Endothelial cell of umbilical vein (primary cell): ENCODE results near the gene NECAB2. TPM values are rescaled to one million over a fixed set of nuclear protein-coding genes. Genes with fewer than 3 reads are reported as not detected.

ENCODE experiments used
- BruUV-seq: library from RNA; stranded (reverse); fragments of 400-500 nt; replicated peaks from 2 replicates; lab custom pipeline; 2021; lab: Mats Ljungman, UMichigan
- CTCF ChIA-PET: fragments of 300-600, 350-600 bp; sonication (Branson Sonifier 250); formaldehyde crosslinking; loops from one replicate; lab custom pipeline; 2021; ENCODE audit warnings: antibody characterized with exemption, inconsistent platforms; lab: Charles Lee
- POLR2A ChIA-PET: fragments of 300-600, 350-600 bp; sonication (Branson Sonifier 250); formaldehyde crosslinking; loops from one replicate; lab custom pipeline; 2021; ENCODE audit warnings: antibody characterized with exemption, inconsistent platforms; lab: Charles Lee
- DNase-seq: peaks from one replicate; pipeline ENCODE4 v3.0.0-alpha.2; 2011; ENCODE audit warnings: low read depth, low spot score
- FAIRE-seq: peaks from 2 replicates; lab custom pipeline; 2011; peaks lifted over from hg19 to GRCh38; lab: Jason Lieb, UNC
- H2AFZ ChIP-seq: 2 replicates; pipeline ENCODE4 v1.6.0; 2012; ENCODE audit warnings: low read depth, low read length, control low read depth, inconsistent platforms
- H3K27ac ChIP-seq: 2 replicates; pipeline ENCODE4 v1.5.1; 2011; ENCODE audit warnings: low read depth, mild to moderate bottlenecking, control low read depth, low read length, moderate library complexity; ENCODE audit not compliant: insufficient read depth
- H3K27me3 ChIP-seq, 2 experiments: 2 replicates each; pipeline versions ENCODE4 v1.6.0 to v1.6.1; 2011; ENCODE audit warnings: low read length in 2 of 2, mixed read lengths in 1 of 2; ENCODE audit not compliant: control insufficient read depth in 2 of 2, insufficient read depth in 2 of 2
- H3K36me3 ChIP-seq, 2 experiments: 2 replicates in 1 of 2; 3 replicates in 1 of 2; pipeline ENCODE4 v1.5.1; 2011; ENCODE audit warnings: low read length in 2 of 2, mild to moderate bottlenecking in 1 of 2, moderate library complexity in 1 of 2; ENCODE audit not compliant: control insufficient read depth in 2 of 2, insufficient read depth in 2 of 2; ENCODE audit errors: extremely low read depth in 1 of 2
- H3K4me1 ChIP-seq: 3 replicates; pipeline ENCODE4 v1.5.1; 2011; ENCODE audit warnings: mild to moderate bottlenecking, low read length; ENCODE audit not compliant: control insufficient read depth, insufficient read depth; ENCODE audit errors: extremely low read depth
- H3K4me2 ChIP-seq: 2 replicates; pipeline ENCODE4 v1.6.1; 2011; ENCODE audit warnings: low read length, control low read depth, mixed read lengths; ENCODE audit not compliant: insufficient read depth
- H3K4me3 ChIP-seq, 3 experiments: fragments of 200-600 bp in 1 of 3; sonication (generic), shearing (Covaris generic) in 1 of 3; replicated peaks in 1 of 3; 2 replicates each; pipeline ENCODE4 v1.5.1; 2011 to 2016; ENCODE audit warnings: control low read depth in 3 of 3, low read length in 3 of 3, mild to moderate bottlenecking in 2 of 3, inconsistent platforms in 1 of 3, low read depth in 1 of 3, moderate library complexity in 1 of 3; ENCODE audit not compliant: insufficient read depth in 1 of 3
- H3K79me2 ChIP-seq: 2 replicates; pipeline ENCODE4 v1.6.0; 2012; ENCODE audit warnings: low read length, inconsistent platforms; ENCODE audit not compliant: control insufficient read depth, insufficient read depth
- H3K9ac ChIP-seq: replicated peaks from 2 replicates; pipeline ENCODE3; 2011; ENCODE audit warnings: low read length, control low read depth; ENCODE audit not compliant: insufficient read depth; ENCODE audit errors: extremely low read depth
- H3K9me1 ChIP-seq: replicated peaks from 3 replicates; pipeline ENCODE4 v1.6.0; 2011; ENCODE audit warnings: mild to moderate bottlenecking, low read length; ENCODE audit not compliant: control insufficient read depth, insufficient read depth; ENCODE audit errors: extremely low read depth
- H3K9me3 ChIP-seq: replicated peaks from 2 replicates; pipeline ENCODE4 v1.5.1; 2012; ENCODE audit warnings: low read length, inconsistent platforms; ENCODE audit not compliant: control insufficient read depth, insufficient read depth
- H4K20me1 ChIP-seq: replicated peaks from 2 replicates; pipeline ENCODE3; 2011; ENCODE audit warnings: mild to moderate bottlenecking, low read length; ENCODE audit not compliant: control insufficient read depth, insufficient read depth; ENCODE audit errors: extremely low read depth
- CTCF ChIP-seq, 2 donors: IDR thresholded peaks; 1 replicate in 1 of 2; 2 replicates in 1 of 2; pipeline ENCODE4 v1.5.1; 2011; ENCODE audit warnings: low read length in 2 of 2, mild to moderate bottlenecking in 2 of 2, moderate library complexity in 2 of 2, control low read depth in 1 of 2, inconsistent platforms in 1 of 2, low read depth in 1 of 2; ENCODE audit not compliant: insufficient read depth in 1 of 2; ENCODE audit errors: extremely low read depth in 1 of 2
- EZH2 ChIP-seq: IDR thresholded peaks from 2 replicates; pipeline ENCODE4 v1.6.1; 2012; ENCODE audit warnings: borderline replicate concordance, low read depth, mild to moderate bottlenecking, moderate library complexity, low read length, inconsistent platforms; ENCODE audit not compliant: severe bottlenecking
- FOS ChIP-seq: IDR thresholded peaks from 2 replicates; pipeline ENCODE4 v1.6.1; 2011; ENCODE audit warnings: mild to moderate bottlenecking, low read length, moderate library complexity, borderline replicate concordance; ENCODE audit not compliant: insufficient read depth
- GATA2 ChIP-seq: IDR thresholded peaks from 2 replicates; pipeline ENCODE4 v1.7.0; 2011; ENCODE audit warnings: low read depth, mild to moderate bottlenecking, moderate library complexity, mixed read lengths, low read length; ENCODE audit not compliant: insufficient read length, insufficient read depth
- JUN ChIP-seq: IDR thresholded peaks from 2 replicates; pipeline ENCODE4 v1.6.1; 2011; ENCODE audit warnings: borderline replicate concordance, low read depth; ENCODE audit not compliant: insufficient read length, insufficient read depth
- MAX ChIP-seq: IDR thresholded peaks from 2 replicates; pipeline ENCODE4 v1.6.1; 2011; ENCODE audit not compliant: insufficient read depth, insufficient read length
- MYC ChIP-seq: IDR thresholded peaks from one replicate; pipeline ENCODE4 v1.6.1; 2011; ENCODE audit warnings: mild to moderate bottlenecking, low read depth, low read length
- POLR2A ChIP-seq: IDR thresholded peaks from 2 replicates; pipeline ENCODE4 v1.6.1; 2012; ENCODE audit warnings: low read depth, mild to moderate bottlenecking, control low read depth, low read length
- POLR2AphosphoS5 ChIP-seq: IDR thresholded peaks from 2 replicates; pipeline ENCODE4 v1.6.1; 2012; ENCODE audit warnings: low read depth, mild to moderate bottlenecking, control low read depth, low read length, moderate library complexity; ENCODE audit not compliant: insufficient read depth
- dilution Hi-C: fragments of 300-500 bp; cut with MboI; formaldehyde crosslinking; loops from one replicate; pipeline ENCODE4 v1.15.0; 2019; ENCODE audit warnings: low sequenced_read_pairs; ENCODE audit not compliant: extremely low pct_ligation_motif_present
- intact Hi-C: fragments of 100-400 bp; cut with micrococcal nuclease; formaldehyde crosslinking; loops from one replicate; pipeline ENCODE4 v1.10.0; 2022
- polyA plus RNA-seq, 4 experiments: library from polyadenylated mRNA; depleted of rRNA in 3 of 4; stranded (reverse) in 3 of 4; unstranded in 1 of 4; fragments of >200 nt; gene quantifications; 2 replicates each; pipeline versions ENCODE4 v1.2.1 to v1.2.3, GENCODE V29; 2011 to 2012; ENCODE audit warnings: missing spikeins in 1 of 4
- total RNA-seq: library from RNA; stranded (reverse); gene quantifications from 2 replicates; pipeline ENCODE4 v1.2.3, GENCODE V29; 2021

NECAB2 gene
- total and polyA plus RNA-seq, 2 donors (not counting 3 experiments of a cell fraction or from before 2014, with no cell fraction given), result 0.26 to 0.31 TPM

- POLR2A ChIA-PET, result no interaction called here
Measured at GRCh38 chr16:83969771-83970429, 1.9 kb downstream of the NECAB2 start.

GRCh38 chr16:83970430-83970815 is 2.4 kb downstream of the NECAB2 start:
- Histone ChIP-seq H3K9me1 (no peaks in the 10 kb centered on the region), H3K4me2 (no peak overlapping the region), H2AFZ (no peak overlapping the region), H4K20me1 (no peaks in the 10 kb centered on the region), H3K27ac (no peak overlapping the region), H3K9ac (no peak overlapping the region), H3K4me1 (no peaks in the 10 kb centered on the region), H3K36me3 (no peaks in the 10 kb centered on the region), H3K4me3 (no peak overlapping the region), H3K27me3 (peaks cover 5 to 8% of the 10 kb centered on the region in 2 experiments), H3K79me2 (no peaks in the 10 kb centered on the region), H3K9me3 (no peaks in the 10 kb centered on the region)
- TF ChIP-seq MYC, result no peak
- TF ChIP-seq EZH2, result no peak
- TF ChIP-seq GATA2, result no peak
- TF ChIP-seq MAX, result no peak
- TF ChIP-seq FOS, result no peak
- no peak for TF ChIP-seq POLR2A
- no peak for TF ChIP-seq JUN
- TF ChIP-seq POLR2AphosphoS5, result no peak
- TF ChIP-seq CTCF (IDR thresholded peaks at IDR 0.05; ENCODE audit: extremely low read depth in 1 of 2, insufficient read depth in 1 of 2, low read depth in 1 of 2, low read length in 2 of 2), result no peak
- POLR2A ChIA-PET, result no interaction called here
- no peak for DNase-seq
- dilution Hi-C loops (no loop called here), intact Hi-C loops (no loop called here)
- BruUV-seq, result no TSS peak
- FAIRE-seq, result no peak
- CTCF ChIA-PET, result interaction anchor here (0.8 to 2.3 kb wide), 7 partner anchors 8 to 216 kb away, joined by 3 to 7 read pairs (median 3); partner anchors contain the start of gene TAF1C

More at GRCh38 chr16:83969771-83970429, 1.9 kb downstream of the NECAB2 start:
- no peaks in the 10 kb centered on the region for H3K79me2 ChIP-seq
- no peaks in the 10 kb centered on the region for H4K20me1 ChIP-seq
- no peak overlapping the region for H3K27ac ChIP-seq
- H3K9ac ChIP-seq, result no peak overlapping the region
- peaks cover 5 to 8% of the 10 kb centered on the region in 2 experiments for H3K27me3 ChIP-seq
- H3K4me3 ChIP-seq, result no peak overlapping the region
- H3K9me1 ChIP-seq, result no peaks in the 10 kb centered on the region
- CTCF ChIA-PET, result interaction anchor here (0.6 to 2.3 kb wide), 8 partner anchors 9 to 217 kb away, joined by 3 to 7 read pairs (median 4); partner anchors contain the start of gene TAF1C
- intact Hi-C loops (loop anchor here (5.0 kb wide), 1 partner anchor 207 kb away; no protein-coding TSS in a partner anchor), dilution Hi-C loops (no loop called here)
- H3K4me2 ChIP-seq, result no peak overlapping the region
- H2AFZ ChIP-seq, result no peak overlapping the region
- no peak for FAIRE-seq
- DNase-seq, result no peak
- H3K9me3 ChIP-seq, result no peaks in the 10 kb centered on the region
- no peaks in the 10 kb centered on the region for H3K36me3 ChIP-seq
- no peak for TF ChIP-seq EZH2
- no peak for TF ChIP-seq MYC
- H3K4me1 ChIP-seq, result no peaks in the 10 kb centered on the region
- BruUV-seq, result no TSS peak
